GM11168 (cell line): ENCODE results near the gene RNU7-1.

ENCODE experiments used
- in situ Hi-C: fragments of 300-500 bp; cut with MboI; formaldehyde crosslinking; loops from one replicate; pipeline ENCODE4 v1.12.0; 2022; ENCODE audit warnings: low sequenced_read_pairs; ENCODE audit not compliant: unreplicated experiment

Gene RNU7-1

DNA sequence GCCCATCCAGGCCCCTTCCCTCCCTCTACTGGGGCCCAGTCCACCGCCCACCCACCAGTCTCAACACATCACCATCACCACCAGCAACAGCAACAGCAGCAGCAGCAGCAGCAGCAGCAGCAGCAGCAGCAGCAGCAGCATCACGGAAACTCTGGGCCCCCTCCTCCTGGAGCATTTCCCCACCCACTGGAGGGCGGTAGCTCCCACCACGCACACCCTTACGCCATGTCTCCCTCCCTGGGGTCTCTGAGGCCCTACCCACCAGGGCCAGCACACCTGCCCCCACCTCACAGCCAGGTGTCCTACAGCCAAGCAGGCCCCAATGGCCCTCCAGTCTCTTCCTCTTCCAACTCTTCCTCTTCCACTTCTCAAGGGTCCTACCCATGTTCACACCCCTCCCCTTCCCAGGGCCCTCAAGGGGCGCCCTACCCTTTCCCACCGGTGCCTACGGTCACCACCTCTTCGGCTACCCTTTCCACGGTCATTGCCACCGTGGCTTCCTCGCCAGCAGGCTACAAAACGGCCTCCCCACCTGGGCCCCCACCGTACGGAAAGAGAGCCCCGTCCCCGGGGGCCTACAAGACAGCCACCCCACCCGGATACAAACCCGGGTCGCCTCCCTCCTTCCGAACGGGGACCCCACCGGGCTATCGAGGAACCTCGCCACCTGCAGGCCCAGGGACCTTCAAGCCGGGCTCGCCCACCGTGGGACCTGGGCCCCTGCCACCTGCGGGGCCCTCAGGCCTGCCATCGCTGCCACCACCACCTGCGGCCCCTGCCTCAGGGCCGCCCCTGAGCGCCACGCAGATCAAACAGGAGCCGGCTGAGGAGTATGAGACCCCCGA lies 6.8 kb upstream of the RNU7-1 start:
- in situ Hi-C loops: no loop called here

GRCh38 chr12:6937481-6938352 lies 5.9 kb upstream of the RNU7-1 start:
- in situ Hi-C loops: no loop called here

DNA sequence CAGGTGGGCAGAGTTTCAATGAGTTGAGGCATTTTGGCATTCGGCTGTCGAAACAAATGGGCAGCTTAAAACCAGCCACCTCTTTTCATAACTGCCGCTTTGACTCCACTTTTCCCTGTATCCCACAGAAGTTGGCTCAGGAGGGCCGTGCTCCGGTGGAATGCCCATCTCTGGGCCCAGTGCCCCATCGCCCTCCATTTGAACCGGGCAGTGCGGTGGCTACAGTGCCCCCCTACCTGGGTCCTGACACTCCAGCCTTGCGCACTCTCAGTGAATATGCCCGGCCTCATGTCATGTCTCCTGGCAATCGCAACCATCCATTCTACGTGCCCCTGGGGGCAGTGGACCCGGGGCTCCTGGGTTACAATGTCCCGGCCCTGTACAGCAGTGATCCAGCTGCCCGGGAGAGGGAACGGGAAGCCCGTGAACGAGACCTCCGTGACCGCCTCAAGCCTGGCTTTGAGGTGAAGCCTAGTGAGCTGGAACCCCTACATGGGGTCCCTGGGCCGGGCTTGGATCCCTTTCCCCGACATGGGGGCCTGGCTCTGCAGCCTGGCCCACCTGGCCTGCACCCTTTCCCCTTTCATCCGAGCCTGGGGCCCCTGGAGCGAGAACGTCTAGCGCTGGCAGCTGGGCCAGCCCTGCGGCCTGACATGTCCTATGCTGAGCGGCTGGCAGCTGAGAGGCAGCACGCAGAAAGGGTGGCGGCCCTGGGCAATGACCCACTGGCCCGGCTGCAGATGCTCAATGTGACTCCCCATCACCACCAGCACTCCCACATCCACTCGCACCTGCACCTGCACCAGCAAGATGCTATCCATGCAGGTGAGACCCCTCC lies 5.0 kb upstream of the RNU7-1 start:
- in situ Hi-C loops: no loop called here

DNA sequence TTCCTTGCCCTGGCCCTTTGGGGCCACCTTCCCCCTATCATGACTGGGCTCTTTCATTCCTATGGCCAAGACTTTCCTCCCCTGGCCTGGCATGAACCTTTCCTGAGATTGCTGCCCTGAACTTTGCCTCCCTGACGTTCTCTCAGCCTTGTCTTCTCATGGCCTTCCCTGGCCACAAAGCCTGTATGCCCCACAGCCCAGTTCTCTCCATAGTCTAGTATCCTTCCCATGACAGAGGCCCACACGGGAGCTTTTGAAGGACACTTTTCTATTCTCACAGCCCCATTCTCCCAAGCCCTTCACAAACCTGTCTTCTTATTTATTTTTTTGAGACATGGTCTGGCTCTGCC lies 4.5 kb upstream of the RNU7-1 start:
- in situ Hi-C loops: no loop called here

DNA sequence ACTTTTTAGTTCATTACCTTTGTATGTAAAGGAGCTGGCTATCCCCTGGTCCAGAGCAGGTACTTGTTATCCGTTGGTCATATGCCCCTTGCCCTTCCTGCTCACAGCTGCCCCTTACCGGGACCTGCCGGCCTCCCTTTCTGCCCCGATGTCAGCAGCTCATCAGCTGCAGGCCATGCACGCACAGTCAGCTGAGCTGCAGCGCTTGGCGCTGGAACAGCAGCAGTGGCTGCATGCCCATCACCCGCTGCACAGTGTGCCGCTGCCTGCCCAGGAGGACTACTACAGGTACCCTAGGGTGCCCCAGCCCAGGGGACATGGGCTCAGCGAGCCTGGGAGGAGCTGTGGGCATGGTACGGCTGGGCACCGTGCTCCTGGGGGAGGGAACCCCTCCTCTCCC lies 2.3 kb upstream of the RNU7-1 start:
- in situ Hi-C loops: no loop called here

GRCh38 chr12:6941782-6942181 lies 1.8 kb upstream of the RNU7-1 start:
- in situ Hi-C loops: no loop called here

DNA sequence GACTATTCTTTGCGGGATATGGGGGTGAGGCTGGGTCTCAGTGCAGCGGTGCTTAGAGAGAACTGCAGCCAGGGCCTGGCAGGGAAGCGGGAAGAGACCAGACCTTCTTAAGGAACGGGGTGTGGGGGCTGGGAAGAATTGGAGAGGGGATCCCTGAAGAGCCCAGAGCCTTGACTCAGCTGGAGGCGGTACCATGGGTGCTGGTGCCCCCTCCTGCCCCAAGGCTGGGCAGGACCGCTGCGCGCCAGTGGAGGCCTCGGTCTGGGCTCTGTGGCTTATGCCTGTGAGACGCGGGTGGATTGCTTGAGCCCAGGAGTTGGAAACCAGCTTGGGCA lies 1.3 kb upstream of the RNU7-1 start:
- in situ Hi-C loops: no loop called here

DNA sequence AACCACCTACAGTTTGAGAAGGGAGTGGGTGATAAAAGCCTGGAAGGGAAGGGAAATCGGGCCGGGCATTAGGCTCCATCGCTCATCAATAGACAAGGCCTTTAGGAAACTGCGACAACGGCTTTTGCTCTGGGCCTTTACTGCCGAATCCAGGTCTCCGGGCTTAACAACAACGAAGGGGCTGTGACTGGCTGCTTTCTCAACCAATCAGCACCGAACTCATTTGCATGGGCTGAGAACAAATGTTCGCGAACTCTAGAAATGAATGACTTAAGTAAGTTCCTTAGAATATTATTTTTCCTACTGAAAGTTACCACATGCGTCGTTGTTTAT lies 261 bp upstream of the RNU7-1 start:
- in situ Hi-C loops: no loop called here

DNA sequence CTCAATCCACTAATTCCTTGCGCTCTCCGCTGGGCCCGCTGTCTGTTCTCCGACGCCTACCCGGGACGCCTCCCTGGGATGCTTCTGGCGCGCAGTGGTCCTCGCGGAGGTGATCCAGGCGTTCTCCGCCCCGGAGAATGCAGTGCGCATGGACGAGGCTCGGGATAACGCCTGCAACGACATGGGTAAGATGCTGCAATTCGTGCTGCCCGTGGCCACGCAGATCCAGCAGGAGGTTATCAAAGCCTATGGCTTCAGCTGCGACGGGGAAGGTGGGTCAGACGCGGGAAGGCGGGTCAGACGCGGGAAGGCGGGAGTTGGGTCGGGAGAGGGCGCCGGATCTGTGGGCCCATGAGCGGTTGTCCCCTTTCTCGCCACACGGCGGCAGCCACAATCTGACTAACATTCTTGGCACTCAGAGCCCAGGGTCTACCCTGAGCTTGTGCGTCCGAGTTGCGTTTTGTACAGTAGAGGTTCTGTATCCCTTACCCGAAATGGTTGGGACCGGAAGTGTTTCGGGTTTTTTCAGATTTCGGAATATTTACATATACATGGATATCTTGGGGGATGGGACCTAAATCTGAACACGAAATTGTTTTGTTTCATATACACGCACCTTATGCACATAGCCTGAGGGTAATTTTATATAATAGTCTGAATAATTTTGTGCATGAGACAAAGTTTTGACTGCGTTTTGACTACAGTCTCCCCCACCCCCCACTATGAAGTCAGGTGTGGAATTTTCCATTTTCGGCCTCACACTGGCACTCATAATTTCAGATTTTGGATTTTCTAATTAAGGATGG lies 968 bp downstream of the RNU7-1 start:
- in situ Hi-C loops: no loop called here

- in situ Hi-C loops: no loop called here
Observed at GRCh38 chr12:6945613-6946012, 2.0 kb downstream of the RNU7-1 start.

GRCh38 chr12:6946033-6946919 lies 2.7 kb downstream of the RNU7-1 start:
- in situ Hi-C loops: no loop called here

- in situ Hi-C loops: no loop called here
Observed at GRCh38 chr12:6946920-6947374, 3.3 kb downstream of the RNU7-1 start.

DNA sequence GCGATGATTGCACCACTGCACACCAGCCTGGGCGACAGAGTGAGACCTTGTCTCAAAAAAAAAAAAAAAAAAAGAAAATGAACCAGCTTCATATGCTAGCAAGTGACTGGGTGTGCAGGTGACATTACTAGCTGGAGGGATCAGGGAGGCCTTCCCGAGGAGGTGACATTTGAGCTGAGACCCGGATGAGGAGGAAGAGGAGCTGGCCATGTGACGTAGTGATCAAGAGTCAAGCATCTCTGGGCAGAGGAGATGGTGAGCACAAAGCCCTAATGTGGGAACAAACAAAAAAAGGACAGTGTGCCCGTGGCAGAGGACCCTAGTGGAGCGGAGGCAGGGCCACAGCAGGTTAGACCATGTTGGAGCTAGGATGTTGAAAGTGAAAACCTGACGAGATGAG lies 4.0 kb downstream of the RNU7-1 start:
- in situ Hi-C loops: no loop called here

DNA sequence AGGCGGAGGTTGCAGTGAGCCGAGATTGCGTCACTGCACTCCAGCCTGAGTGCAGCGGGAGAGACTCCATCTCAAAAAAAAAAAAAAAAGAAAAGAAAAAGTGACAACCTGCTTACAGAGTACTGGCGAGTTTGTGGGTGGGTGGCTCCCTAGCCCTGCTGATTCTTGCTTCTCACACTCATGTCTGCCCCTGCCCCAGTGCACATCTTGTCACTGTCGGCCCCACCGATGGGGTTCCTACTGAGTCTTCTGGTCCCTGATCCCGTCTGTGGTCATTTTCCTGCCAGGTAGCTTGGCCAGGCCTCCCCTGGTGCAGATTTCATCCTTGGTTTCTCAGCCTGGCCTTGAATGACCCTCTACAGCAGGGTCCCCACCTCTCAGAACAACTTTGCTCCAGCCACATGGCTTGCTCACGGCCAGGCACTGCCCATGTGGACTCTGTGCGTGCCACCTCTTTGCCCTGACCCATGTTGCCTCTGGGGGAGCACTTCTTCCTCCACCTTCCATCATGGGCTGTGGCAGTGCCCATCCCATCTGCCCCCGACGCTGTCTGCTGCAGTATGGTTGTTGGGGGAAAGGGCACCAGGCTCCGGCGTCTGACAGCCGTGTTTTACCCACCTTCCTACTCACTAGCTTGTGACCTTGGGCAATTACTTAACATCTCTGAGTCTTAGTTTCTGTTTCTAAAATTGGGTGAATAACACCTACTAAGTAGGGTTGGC lies 5.4 kb downstream of the RNU7-1 start:
- in situ Hi-C loops: no loop called here

DNA sequence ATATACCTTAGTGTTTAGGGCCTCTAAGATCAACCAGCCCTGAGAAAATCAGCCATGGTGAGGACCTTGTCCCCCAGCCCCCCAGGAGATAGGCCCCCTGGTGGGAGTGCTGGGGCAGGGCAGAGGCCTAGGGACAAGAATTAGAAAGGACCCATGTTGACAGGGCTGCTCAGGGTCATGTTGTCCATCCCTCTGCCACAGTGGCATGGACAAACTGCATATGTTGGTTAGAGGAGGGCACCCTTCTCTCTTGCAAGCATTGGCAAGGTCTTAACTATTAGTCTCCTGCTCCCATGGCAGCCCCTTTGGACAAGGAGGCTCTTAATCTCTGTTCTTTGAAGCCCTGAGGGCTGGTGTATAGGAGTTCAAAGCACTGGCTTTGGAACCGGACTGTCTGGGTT lies 6.8 kb downstream of the RNU7-1 start:
- in situ Hi-C loops: no loop called here

DNA sequence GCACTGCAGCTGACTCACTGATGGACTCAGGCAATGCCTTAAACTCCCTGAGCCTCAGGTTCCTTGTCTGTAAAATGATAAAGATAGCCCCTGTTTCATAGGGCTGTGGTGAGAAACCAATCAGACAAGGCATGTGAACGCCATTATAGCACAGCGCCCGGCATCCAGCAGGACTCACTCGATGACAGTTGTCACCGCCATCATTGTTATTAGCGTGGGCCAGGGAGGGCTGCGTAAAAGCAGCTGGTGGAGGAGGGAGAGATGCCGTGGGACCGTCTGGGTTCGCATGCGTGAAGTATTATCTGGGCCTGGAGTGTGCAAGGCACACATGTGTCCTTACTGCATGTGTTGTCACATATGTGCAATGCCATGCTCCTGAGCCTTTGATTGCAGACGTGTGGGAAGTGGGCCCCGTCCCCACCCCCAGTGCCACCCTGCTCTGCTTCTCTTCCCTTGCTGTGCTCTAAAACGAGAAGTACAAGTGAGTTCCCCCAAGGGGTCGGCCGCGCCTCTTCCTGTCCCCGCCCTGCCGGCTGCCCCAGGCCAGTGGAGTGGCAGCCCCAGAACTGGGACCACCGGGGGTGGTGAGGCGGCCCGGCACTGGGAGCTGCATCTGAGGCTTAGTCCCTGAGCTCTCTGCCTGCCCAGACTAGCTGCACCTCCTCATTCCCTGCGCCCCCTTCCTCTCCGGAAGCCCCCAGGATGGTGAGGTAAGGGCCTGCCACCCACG lies 7.4 kb downstream of the RNU7-1 start, which contains the start of gene PTPN6:
Gene PTPN6, plus strand, starts transcription at position 546 of the 730 bp plus-strand sequence. Its CDS starts 157 bp downstream, at position 703.
- in situ Hi-C loops: no loop called here

GRCh38 chr12:6951551-6952120 lies 8.0 kb downstream of the RNU7-1 start:
- in situ Hi-C loops: no loop called here
